Measurements from ENCODE around the gene TDRD1.

TDRD1 gene

GRCh38 chr10:114266521-114266920 is 87.4 kb downstream of the TDRD1 start:
- no peak for DNase-seq (ENCODE audit: low read depth)

GRCh38 chr10:114271075-114271778 is 92.1 kb downstream of the TDRD1 start:
- DNase-seq (ENCODE audit: low read depth) = no peak

GRCh38 chr10:114271779-114272167 is 92.6 kb downstream of the TDRD1 start:
- peak; percentile 92 for DNase-seq (ENCODE audit: low read depth)

- DNase-seq (ENCODE audit: low read depth) = no peak
Measured at GRCh38 chr10:114272696-114273095, 93.5 kb downstream of the TDRD1 start.

- DNase-seq (ENCODE audit: low read depth) = no peak
Measured at GRCh38 chr10:114273910-114274309, 94.8 kb downstream of the TDRD1 start.

GRCh38 chr10:114274616-114275453 is 95.7 kb downstream of the TDRD1 start:
- DNase-seq (ENCODE audit: low read depth) = no peak

- DNase-seq (ENCODE audit: low read depth) = no peak
Measured at GRCh38 chr10:114276066-114276465, 96.9 kb downstream of the TDRD1 start.

- no peak for DNase-seq (ENCODE audit: low read depth)
Measured at GRCh38 chr10:114276671-114277070, 97.5 kb downstream of the TDRD1 start.

- no peak for DNase-seq (ENCODE audit: low read depth)
Measured at GRCh38 chr10:114278140-114278883, 99.2 kb downstream of the TDRD1 start.

GRCh38 chr10:114278884-114279191 is 99.7 kb downstream of the TDRD1 start:
- no peak for DNase-seq (ENCODE audit: low read depth)

GRCh38 chr10:114279289-114279688 is 100.1 kb downstream of the TDRD1 start:
- DNase-seq (ENCODE audit: low read depth) = no peak

GRCh38 chr10:114279901-114280644 is 100.9 kb downstream of the TDRD1 start:
- no peak for DNase-seq (ENCODE audit: low read depth)

- DNase-seq (ENCODE audit: low read depth) = no peak
Measured at GRCh38 chr10:114281006-114281405, 101.9 kb downstream of the TDRD1 start.

- DNase-seq (ENCODE audit: low read depth) = no peak
Measured at GRCh38 chr10:114281461-114281860, 102.3 kb downstream of the TDRD1 start.
